ENCODE measurements around the gene NDFIP2. TPM values are rescaled to one million over a fixed set of nuclear protein-coding genes. Genes with fewer than 3 reads are reported as not detected.

The NDFIP2 gene
- total RNA-seq, 2 experiments from 2014 or later, result 47.6 to 48.8 TPM

DNA sequence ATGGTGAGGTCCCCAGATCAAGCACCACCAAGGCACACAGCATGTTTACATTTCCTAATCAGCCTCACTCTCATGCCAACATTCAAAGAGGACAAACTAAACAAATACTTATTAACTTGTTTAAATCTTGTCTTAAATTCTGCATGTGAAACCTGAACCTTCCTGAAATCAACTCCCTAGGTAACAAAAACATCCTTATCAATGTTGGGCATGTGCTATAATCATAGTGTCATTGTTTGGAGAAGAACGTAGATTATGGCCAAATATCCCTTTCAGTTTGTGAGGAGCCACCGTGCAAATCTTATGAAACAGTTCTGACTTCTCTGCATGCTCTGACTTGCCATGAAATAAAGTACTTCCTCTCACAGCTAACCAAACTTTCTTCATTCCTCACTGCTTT is 123.8 kb downstream of the NDFIP2 start:
- Mint-ChIP-seq H3K4me1 (no peaks in the 10 kb centered on the region), H3K9me3 (peaks cover 2% of the 10 kb centered on the region), H3K27ac (no peak overlapping the region), H3K4me3 (no peak overlapping the region), H3K36me3 (no peaks in the 10 kb centered on the region), H3K27me3 (peaks cover 7% of the 10 kb centered on the region)
- no peak for DNase-seq

Other genes with a start within 250 kb of the NDFIP2 start
- 10 to 100 TPM; 60.0 to 60.7 TPM for gene RBM26, start 74.9 kb upstream of the NDFIP2 start, total RNA-seq

All from activated naive CD8-positive, alpha-beta T cell treated with anti-CD3 and anti-CD28 coated beads for 36 hours (primary cell).